Uterus (tissue), 4 donors: ENCODE measurements around the gene MPND. TPM values are rescaled to one million over a fixed set of nuclear protein-coding genes. Genes with fewer than 3 reads are reported as not detected.
"Not testable (repeated sequence)": the region's sequence is repeated elsewhere in the genome, so short reads cannot be mapped to it uniquely, and the experiment has no call there.

Experiments
- DNase-seq, 2 donors: peaks; one replicate each; pipeline ENCODE4 v3.0.0-alpha.2; 2019 to 2020
- H3K27ac ChIP-seq, 2 donors: fragments of 200-600 bp; sonication (generic); 1 replicate in 1 of 2; 2 replicates in 1 of 2; pipeline ENCODE4 v1.5.1; 2016 to 2018
- H3K27me3 ChIP-seq, 2 donors: fragments of 200-600 bp; sonication (generic); one replicate each; pipeline ENCODE4 v1.5.1; 2018 to 2019; ENCODE audit warnings: control low read depth in 1 of 2
- H3K36me3 ChIP-seq, 2 donors: fragments of 200-600 bp; sonication (generic); one replicate each; pipeline ENCODE4 v1.5.1; 2019; ENCODE audit warnings: control low read depth in 1 of 2
- H3K4me1 ChIP-seq, 2 donors: fragments of 200-600 bp; sonication (generic); one replicate each; pipeline ENCODE4 v1.5.1; 2018 to 2019; ENCODE audit warnings: control low read depth in 1 of 2
- H3K4me3 ChIP-seq, 2 donors: fragments of 200-600 bp; sonication (generic); 1 replicate in 1 of 2; 2 replicates in 1 of 2; pipeline ENCODE4 v1.5.1; 2018 to 2019; ENCODE audit warnings: mild to moderate bottlenecking in 1 of 2
- H3K9me3 ChIP-seq, 2 donors: fragments of 200-600 bp; sonication (generic); one replicate each; pipeline ENCODE4 v1.5.1; 2019; ENCODE audit warnings: control low read depth in 1 of 2
- POLR2A ChIP-seq, 2 donors: fragments of 450-650 bp; IDR thresholded peaks; one replicate each; pipeline ENCODE4 v1.6.1; 2016; ENCODE audit warnings: antibody characterized with exemption in 2 of 2, mild to moderate bottlenecking in 1 of 2, moderate library complexity in 1 of 2
- intact Hi-C: fragments of 100-400 bp; cut with DNase I; formaldehyde crosslinking; loops from one replicate; pipeline ENCODE4 v1.15.1; 2023; ENCODE audit warnings: low total_unique reads
- total RNA-seq, 4 donors: library from RNA; depleted of rRNA in 3 of 4; stranded (reverse); fragments of >200 nt in 3 of 4; gene quantifications; one replicate each; pipeline versions ENCODE4 v1.1.0 to v1.2.4, GENCODE V29; 2014 to 2023
- TF ChIP-seq, protein P1 (sequence below), 4 experiments: fragments of 200-600 bp in 2 of 4; fragments of 450-650 bp in 2 of 4; sonication (generic) in 2 of 4; IDR thresholded peaks; one replicate each; pipeline ENCODE4 v1.5.1; 2016 to 2019; ENCODE audit warnings: antibody characterized with exemption in 4 of 4, mild to moderate bottlenecking in 2 of 4, moderate library complexity in 1 of 4
- donor health status: DM: yes; HTN: yes; CAD: no.

The MPND gene
- total RNA-seq, 4 donors from 2014 or later = 0.51 to 13.8 (median 5.8) TPM; not detected in 1

DNA sequence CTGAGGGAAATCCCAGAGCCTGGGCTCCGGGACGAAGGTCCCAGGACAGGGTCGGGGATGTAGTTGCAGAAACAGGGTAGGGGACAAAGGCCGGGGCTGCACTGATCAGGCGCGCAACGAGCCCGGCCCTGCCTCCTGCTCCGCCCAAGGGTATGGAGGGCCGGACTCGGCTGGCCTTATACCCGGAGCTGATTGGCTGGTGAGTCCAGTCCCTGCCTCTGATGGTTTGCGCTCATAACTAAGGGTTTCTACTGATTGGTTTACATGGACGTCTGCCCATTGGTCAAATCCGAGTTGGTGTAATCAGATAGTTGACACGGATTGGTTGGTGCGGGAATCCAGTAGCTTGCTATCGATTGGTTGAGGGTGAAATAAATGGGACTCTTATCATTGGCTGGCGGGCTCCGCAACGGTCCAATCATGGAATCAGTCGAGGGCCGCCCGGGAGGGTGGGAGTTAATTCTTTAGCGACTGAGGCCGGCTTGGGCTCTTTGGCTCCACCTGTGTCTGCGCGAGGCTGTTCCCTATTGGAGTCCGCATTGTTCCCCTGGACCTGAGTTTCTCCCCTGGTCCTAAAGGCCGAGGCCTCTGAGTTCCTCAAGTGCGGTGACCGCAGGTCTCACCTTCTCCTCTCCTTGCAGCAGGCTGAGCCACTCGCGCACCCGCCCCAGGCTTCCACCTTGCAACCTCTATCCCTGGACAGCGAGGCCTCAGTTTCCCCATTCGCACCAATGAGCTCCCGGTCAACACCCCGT lies 570 bp upstream of the MPND start:
- Histone ChIP-seq H3K27ac (peak overlapping the region; percentile 94 to 95), H3K4me1 (peaks cover 3 to 5% of the 10 kb centered on the region in 2 donors), H3K9me3 (no peaks in the 10 kb centered on the region), H3K4me3 (peak overlapping the region; percentile 66 to 84), H3K36me3 (no peaks in the 10 kb centered on the region), H3K27me3 (no peaks in the 10 kb centered on the region)
- TF ChIP-seq, protein P1, sequence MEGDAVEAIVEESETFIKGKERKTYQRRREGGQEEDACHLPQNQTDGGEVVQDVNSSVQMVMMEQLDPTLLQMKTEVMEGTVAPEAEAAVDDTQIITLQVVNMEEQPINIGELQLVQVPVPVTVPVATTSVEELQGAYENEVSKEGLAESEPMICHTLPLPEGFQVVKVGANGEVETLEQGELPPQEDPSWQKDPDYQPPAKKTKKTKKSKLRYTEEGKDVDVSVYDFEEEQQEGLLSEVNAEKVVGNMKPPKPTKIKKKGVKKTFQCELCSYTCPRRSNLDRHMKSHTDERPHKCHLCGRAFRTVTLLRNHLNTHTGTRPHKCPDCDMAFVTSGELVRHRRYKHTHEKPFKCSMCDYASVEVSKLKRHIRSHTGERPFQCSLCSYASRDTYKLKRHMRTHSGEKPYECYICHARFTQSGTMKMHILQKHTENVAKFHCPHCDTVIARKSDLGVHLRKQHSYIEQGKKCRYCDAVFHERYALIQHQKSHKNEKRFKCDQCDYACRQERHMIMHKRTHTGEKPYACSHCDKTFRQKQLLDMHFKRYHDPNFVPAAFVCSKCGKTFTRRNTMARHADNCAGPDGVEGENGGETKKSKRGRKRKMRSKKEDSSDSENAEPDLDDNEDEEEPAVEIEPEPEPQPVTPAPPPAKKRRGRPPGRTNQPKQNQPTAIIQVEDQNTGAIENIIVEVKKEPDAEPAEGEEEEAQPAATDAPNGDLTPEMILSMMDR (IDR thresholded peaks at IDR 0.05) = peak in 3 of 4 experiments; percentile 12 to 26 (median 16)
- peak; percentile 94 for TF ChIP-seq POLR2A (IDR thresholded peaks at IDR 0.05)
- intact Hi-C loops = no loop called here
- peak; percentile 93 to 99 for DNase-seq

DNA sequence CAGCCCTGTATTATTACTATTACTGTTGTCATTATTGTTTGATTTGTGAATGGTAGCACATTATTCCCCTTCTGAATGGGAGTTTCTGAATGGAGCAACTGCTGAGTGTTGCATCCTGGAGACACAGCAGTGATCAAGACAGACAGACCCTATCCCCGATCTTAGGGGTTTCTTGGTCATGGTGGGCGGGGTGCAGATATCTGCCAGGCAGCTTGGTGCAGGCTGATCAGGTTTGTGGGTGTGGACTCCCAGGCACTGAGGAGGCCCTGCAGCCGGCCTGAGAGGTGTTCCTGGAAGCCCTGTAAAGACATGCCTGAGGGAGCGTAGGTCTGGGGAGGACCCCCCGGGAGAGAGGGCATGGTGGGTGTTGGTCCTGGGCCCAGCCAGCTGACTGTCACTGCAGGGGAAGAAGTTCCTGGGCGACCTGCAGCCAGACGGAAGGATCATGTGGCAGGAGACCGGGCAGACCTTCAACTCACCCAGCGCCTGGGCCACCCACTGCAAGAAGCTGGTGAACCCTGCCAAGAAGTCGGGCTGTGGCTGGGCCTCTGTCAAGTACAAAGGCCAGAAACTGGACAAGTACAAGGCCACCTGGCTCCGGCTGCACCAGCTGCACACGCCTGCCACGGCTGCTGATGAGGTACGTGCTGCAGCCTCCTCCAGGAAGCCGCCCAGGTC lies 2.1 kb downstream of the MPND start:
- intact Hi-C loops = no loop called here

DNA sequence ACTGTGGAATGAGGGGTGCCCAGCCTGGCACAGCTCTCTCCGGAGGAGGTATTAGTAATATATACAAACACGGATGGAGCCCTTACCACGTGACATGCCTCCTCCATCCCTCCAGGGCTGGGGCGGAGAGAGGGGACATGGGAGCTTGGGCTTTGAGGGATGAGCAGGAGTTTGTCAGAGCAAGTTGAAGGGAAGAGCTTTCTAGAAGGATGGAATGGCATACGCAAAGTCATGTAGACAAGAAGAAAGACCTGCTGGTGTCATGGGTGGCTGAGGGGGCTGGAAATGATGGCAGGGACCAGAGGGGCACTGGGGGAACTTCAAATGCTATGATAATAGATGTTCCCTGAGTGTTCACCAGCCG lies 2.6 kb downstream of the MPND start:
- no peaks in the 10 kb centered on the region for H3K9me3 ChIP-seq
- TF ChIP-seq, protein P1 (IDR thresholded peaks at IDR 0.05) = no peak
- TF ChIP-seq POLR2A (IDR thresholded peaks at IDR 0.05) = no peak
- intact Hi-C loops = no loop called here
- H3K27ac ChIP-seq = no peak overlapping the region
- DNase-seq = no peak
- H3K4me1 ChIP-seq = peaks cover 3 to 5% of the 10 kb centered on the region in 2 donors
- no peaks in the 10 kb centered on the region for H3K27me3 ChIP-seq
- H3K36me3 ChIP-seq = no peaks in the 10 kb centered on the region
- no peak overlapping the region for H3K4me3 ChIP-seq

More for the DNA sequence above, 2.1 kb downstream of the MPND start:
- H3K9me3 ChIP-seq = no peaks in the 10 kb centered on the region
- no peak for DNase-seq
- TF ChIP-seq, protein P1 (IDR thresholded peaks at IDR 0.05) = no peak
- no peak for TF ChIP-seq POLR2A (IDR thresholded peaks at IDR 0.05)
- no peak overlapping the region for H3K27ac ChIP-seq
- H3K4me1 ChIP-seq = peaks cover 3 to 5% of the 10 kb centered on the region in 2 donors
- no peaks in the 10 kb centered on the region for H3K27me3 ChIP-seq
- no peaks in the 10 kb centered on the region for H3K36me3 ChIP-seq
- H3K4me3 ChIP-seq = no peak overlapping the region

DNA sequence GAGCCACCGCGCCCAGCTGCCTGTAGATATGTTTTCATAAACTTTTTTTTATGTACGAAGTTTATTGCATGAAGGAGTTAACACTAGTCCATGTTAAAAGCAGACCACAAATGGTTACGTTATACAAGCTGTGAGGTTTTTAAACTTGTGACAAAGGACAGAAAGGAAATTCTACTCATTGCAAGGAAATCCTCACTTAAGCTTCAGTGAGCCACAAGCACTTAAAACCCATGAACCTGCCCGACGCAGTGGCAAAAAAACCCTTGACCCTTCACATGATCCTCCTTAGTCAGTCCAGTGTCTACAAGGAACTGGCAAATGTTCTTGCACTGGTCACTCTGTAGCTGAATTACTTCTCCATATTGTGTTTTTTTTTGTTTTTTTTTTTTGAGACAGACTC lies 4.2 kb downstream of the MPND start:
- TF ChIP-seq, protein P1 (IDR thresholded peaks at IDR 0.05) = no peak
- no peak for TF ChIP-seq POLR2A (IDR thresholded peaks at IDR 0.05)
- Histone ChIP-seq H3K27me3 (no peaks in the 10 kb centered on the region), H3K9me3 (no peaks in the 10 kb centered on the region), H3K27ac (no peak overlapping the region), H3K4me3 (no peak overlapping the region), H3K4me1 (peaks cover 3 to 5% of the 10 kb centered on the region in 2 donors), H3K36me3 (no peaks in the 10 kb centered on the region)
- DNase-seq = no peak
- intact Hi-C loops = no loop called here

DNA sequence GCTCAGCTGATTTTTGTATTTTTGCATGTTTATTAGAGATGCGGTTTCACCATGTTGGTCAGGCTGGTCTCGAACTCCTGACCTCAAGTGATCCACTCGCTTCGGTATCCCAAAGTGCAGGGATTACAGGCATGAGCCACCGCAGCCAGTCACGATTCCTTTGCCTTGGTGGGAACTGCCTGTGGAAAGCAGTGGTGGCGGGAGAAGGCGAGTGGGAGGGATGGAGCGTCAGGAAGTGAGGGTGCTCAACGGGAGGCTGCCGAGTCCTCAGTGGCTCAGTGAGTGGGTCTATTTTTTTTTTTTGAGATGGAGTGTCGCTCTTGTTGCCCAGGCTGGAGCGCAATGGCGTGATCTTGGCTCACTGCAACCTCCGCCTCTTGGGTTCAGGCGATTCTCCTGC lies 5.9 kb downstream of the MPND start:
- DNase-seq, H3K36me3 ChIP-seq, H3K27ac ChIP-seq, H3K27me3 ChIP-seq, H3K4me1 ChIP-seq, H3K4me3 ChIP-seq, H3K9me3 ChIP-seq, intact Hi-C loops: not testable (repeated sequence)
